ENCODE measurements around the gene DPP9. TPM values are rescaled to one million over a fixed set of nuclear protein-coding genes. Genes with fewer than 3 reads are reported as not detected.

The DPP9 gene
- total RNA-seq, 1 donor from 2014 or later = 127 TPM

DNA sequence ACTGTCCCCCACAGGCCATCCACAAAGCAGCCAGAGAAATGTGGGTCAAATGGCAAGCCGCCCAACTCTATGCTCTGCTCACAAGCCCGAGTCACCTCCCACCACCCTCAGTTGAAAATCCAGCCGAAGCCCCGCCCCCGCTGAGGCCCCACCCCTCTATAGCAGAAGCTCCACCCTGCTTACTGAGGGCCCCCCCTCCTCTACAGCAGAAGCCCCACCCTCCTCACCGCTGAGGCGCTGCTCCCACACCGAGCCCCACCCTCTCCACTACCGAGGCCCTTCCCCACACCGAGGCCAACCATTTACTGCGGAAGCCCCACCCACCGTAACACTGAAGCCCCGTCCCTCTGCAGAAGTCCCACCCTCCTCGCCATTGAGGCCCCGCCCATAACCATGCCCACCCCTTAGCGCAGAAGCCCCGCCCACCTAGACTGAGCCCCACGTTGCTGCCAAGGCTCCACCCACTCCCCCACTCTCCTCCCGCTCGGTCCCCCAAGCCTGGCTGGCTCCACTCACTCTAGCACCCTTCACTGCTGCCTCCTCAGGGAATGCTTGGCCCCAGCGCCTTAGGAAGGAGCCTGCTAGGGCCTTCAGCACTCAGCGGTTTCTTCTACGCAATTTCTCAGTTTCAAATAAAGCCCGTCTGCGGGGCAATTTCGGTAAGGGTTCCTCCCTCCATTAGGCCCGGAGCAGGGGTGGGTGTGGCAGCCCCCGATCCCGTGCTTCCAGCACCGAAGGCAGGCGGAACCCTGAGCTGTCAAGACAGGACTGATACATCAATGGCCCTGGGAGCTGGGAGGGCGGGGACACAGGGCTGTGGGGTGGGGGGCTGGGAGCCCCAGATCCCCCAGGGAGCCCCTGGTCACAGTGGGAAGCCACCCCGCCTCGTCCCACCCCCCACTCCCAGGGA lies 44.5 kb downstream of the DPP9 start:
- TF ChIP-seq, protein P1, sequence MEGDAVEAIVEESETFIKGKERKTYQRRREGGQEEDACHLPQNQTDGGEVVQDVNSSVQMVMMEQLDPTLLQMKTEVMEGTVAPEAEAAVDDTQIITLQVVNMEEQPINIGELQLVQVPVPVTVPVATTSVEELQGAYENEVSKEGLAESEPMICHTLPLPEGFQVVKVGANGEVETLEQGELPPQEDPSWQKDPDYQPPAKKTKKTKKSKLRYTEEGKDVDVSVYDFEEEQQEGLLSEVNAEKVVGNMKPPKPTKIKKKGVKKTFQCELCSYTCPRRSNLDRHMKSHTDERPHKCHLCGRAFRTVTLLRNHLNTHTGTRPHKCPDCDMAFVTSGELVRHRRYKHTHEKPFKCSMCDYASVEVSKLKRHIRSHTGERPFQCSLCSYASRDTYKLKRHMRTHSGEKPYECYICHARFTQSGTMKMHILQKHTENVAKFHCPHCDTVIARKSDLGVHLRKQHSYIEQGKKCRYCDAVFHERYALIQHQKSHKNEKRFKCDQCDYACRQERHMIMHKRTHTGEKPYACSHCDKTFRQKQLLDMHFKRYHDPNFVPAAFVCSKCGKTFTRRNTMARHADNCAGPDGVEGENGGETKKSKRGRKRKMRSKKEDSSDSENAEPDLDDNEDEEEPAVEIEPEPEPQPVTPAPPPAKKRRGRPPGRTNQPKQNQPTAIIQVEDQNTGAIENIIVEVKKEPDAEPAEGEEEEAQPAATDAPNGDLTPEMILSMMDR (conservative IDR thresholded peaks at IDR 0.05; ENCODE audit: low read depth, low read length) = no peak

GRCh38 chr19:4676955-4677731 lies 46.5 kb downstream of the DPP9 start:
- no peak overlapping the region for H3K4me3 ChIP-seq (ENCODE audit: low read depth, low read length)
- TF ChIP-seq, protein P1 (conservative IDR thresholded peaks at IDR 0.05; ENCODE audit: low read depth, low read length) = peak; percentile 64
- DNase-seq (ENCODE audit: low read depth) = no peak

More for the DNA sequence above, 44.5 kb downstream of the DPP9 start:
- H3K4me3 ChIP-seq (ENCODE audit: low read depth, low read length) = no peak overlapping the region
- DNase-seq (ENCODE audit: low read depth) = no peak

DNA sequence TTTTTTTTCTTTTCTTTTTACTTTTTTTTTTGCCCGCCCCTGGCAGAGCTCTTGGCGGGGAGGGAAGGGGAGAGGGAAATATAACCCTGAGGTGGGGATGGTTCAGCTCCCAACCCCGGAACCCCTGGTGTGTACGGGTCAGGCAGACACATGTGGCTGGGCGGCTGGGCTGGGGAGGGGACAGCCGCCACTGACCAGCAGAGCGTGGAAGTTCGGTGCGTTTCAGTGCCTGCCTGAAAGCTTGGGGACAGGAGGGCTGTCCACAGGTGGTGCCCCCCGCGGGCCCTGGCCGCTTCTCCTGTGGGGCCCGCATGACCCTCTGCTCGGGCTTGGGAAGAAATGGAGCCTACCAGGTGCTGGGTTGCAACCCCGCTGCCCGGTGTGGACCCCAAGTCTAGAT lies 48.3 kb downstream of the DPP9 start:
- no peak overlapping the region for H3K4me3 ChIP-seq (ENCODE audit: low read depth, low read length)
- TF ChIP-seq, protein P1 (conservative IDR thresholded peaks at IDR 0.05; ENCODE audit: low read depth, low read length) = no peak
- no peak for DNase-seq (ENCODE audit: low read depth)

DNA sequence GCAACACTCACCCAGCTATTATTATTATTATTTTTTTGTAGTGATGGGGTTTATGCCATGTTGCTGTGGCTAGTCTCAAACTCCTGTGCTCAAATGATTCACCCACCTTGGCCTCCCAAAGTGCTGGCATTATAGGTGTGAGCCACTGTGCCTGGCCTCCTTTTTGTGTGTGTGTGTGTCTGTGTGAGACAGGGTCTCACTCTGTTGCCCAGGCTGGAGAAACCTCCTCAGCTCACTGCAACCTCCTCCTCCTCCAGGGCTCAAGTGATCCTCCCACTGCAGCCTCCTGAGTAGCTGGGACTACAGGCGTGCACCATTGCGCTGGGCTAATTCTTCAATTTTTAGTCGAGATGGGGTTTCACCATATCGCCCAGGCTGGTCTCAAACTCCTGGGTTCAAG lies 49.9 kb downstream of the DPP9 start:
- DNase-seq (ENCODE audit: low read depth) = no peak
- TF ChIP-seq, protein P1 (conservative IDR thresholded peaks at IDR 0.05; ENCODE audit: low read depth, low read length) = no peak
- no peak overlapping the region for H3K4me3 ChIP-seq (ENCODE audit: low read depth, low read length)

- no peak for DNase-seq (ENCODE audit: low read depth)
- no peak overlapping the region for H3K4me3 ChIP-seq (ENCODE audit: low read depth, low read length)
- TF ChIP-seq, protein P1 (conservative IDR thresholded peaks at IDR 0.05; ENCODE audit: low read depth, low read length) = no peak
Measured at GRCh38 chr19:4673216-4673615, 50.4 kb downstream of the DPP9 start.

DNA sequence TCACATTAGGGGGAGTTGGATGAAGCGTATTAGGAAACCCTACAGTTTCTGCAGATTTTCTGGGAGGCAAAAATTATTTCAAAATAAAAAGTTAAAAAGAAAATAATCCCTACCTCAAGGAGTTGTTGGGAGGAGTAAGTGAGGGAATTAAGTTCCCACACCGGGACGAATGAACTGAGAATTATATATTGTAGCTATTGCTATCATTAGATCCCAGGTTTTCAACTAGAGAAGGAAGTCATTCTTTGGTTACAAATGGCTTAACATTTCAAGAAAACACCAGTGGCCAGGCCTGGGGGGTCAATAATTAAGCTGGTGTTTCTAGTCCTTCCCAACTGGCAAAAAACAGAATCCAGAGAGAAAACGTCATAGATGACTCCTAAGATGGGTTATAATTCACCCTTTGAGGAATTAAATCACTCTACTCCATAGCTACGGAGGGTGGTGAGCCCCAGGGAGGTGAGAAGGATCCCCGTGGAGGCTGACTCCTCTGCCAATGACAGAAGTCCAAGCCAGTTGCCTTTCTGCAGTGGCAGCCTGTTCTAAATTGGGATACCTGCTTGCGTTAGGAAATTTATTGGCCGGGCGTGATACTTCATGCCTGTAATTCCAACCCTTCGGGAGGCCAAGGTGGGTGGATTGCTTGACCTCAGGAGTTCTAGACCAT lies 52.3 kb downstream of the DPP9 start:
- TF ChIP-seq, protein P1 (conservative IDR thresholded peaks at IDR 0.05; ENCODE audit: low read depth, low read length) = no peak
- peak; percentile 59 for DNase-seq (ENCODE audit: low read depth)
- no peak overlapping the region for H3K4me3 ChIP-seq (ENCODE audit: low read depth, low read length)

Measured in epithelial cell of proximal tubule (primary cell).